ENCODE measurements around the gene HTRA2. TPM values are rescaled to one million over a fixed set of nuclear protein-coding genes. Genes with fewer than 3 reads are reported as not detected.

HTRA2 gene
- total and polyA plus RNA-seq, 9 of the 15 experiments (the other 6 are each of a cell fraction or from before 2014, with no cell fraction given) = 54.2 to 71.2 (median 65.8) TPM

GRCh38 chr2:74529357-74530238 is at the start of gene HTRA2, which contains the start of gene AUP1 (continued):
- TF ChIP-seq ESRRA (IDR thresholded peaks at IDR 0.05; ENCODE audit: borderline replicate concordance, low read depth) (peak; percentile 62; the same call in 1 of the 2 replicates), CBFA2T3 (IDR thresholded peaks at IDR 0.05) (0 out of 2 replicates have a peak, but pooled peaks have one; percentile 2), ZBTB40 (IDR thresholded peaks at IDR 0.05) (peak; percentile 90), ZBTB40 (CRISPR knock-in tag; IDR thresholded peaks at IDR 0.05) (no peak), TARDBP (IDR thresholded peaks at IDR 0.05) (no peak), CHD2 (IDR thresholded peaks at IDR 0.05; ENCODE audit: low read depth, low read length) (peak; percentile 43; the same call in 1 of the 2 replicates), MCM2 (IDR thresholded peaks at IDR 0.05; ENCODE audit: low read depth) (no peak), ZBTB11 (CRISPR knock-in tag; IDR thresholded peaks at IDR 0.05) (peak in 2 of 3 experiments; percentile 75 to 97; a peak in 5 of 6 replicates), GABPB2 (CRISPR knock-in tag; conservative IDR thresholded peaks at IDR 0.05) (no peak), ZNF77 (CRISPR knock-in tag; IDR thresholded peaks at IDR 0.05) (no peak), GATAD2B (IDR thresholded peaks at IDR 0.05; ENCODE audit: borderline replicate concordance) (no peak), NFRKB (IDR thresholded peaks at IDR 0.05; ENCODE audit: low read depth) (peak; percentile 59), TAF15 (IDR thresholded peaks at IDR 0.05; ENCODE audit: low read depth, low read length) (no peak), FOXP1 (CRISPR knock-in tag; IDR thresholded peaks at IDR 0.05) (peak; percentile 74; the same call in 1 of the 2 replicates)

All from K562 (cell line).